GM12891 (cell line): ENCODE results near the gene IKZF1.

Experiments used
- PAX5 ChIP-seq: IDR thresholded peaks from 2 replicates; pipeline ENCODE4 v1.6.1; 2011; ENCODE audit warnings: low read length, moderate library complexity, mild to moderate bottlenecking; ENCODE audit not compliant: insufficient read depth, severe bottlenecking
- POLR2A ChIP-seq: IDR thresholded peaks from 2 replicates; pipeline ENCODE4 v1.6.1; 2011; ENCODE audit warnings: low read depth, low read length, control low read depth
- POLR2AphosphoS5 ChIP-seq: IDR thresholded peaks from 2 replicates; pipeline ENCODE4 v1.6.1; 2011; ENCODE audit warnings: low read depth, low read length, control low read depth
- POU2F2 ChIP-seq: IDR thresholded peaks from 2 replicates; pipeline ENCODE4 v1.6.1; 2011; ENCODE audit warnings: low read depth, mild to moderate bottlenecking, control low read depth, low read length, moderate library complexity
- SPI1 ChIP-seq: IDR thresholded peaks from 2 replicates; pipeline ENCODE4 v1.6.1; 2011; ENCODE audit warnings: low read depth, low read length, control low read depth
- TAF1 ChIP-seq: IDR thresholded peaks from 2 replicates; pipeline ENCODE4 v1.6.1; 2011; ENCODE audit warnings: low read depth, low read length, control low read depth

DNA sequence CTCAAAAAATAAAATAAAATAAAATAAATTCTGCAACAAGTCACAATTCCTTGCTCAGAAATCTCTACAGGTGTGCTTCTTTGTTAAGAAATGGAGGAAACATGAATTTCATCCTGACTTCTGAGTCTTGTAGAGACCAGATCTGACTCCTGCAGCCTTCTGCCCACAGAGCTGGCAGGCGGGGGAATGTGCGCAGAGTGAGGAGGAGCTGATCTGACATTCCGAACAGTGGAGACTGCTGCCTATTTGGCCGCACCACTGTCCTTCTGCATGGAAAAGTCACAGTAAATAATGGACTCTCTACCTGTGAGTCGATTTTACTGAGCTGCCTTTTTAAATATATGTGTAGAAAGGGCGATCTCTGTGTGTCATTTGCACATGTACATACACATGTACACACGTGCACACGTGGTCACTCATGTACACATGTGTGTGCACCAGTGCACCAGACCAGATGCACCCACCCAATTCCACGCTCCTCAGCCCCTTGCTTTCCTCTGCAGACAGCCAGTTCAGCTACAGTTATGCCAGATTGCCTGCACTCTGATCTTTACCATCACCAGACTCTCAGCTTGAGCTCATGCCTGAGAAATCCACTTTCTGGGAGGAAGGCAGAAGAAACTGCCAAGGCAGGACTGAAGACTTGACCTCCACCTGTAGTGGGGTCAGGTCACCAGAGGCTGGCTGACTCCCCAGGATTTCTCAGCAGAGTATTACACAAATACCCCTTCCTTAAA is 54.9 kb downstream of the IKZF1 start:
- TF ChIP-seq POLR2A (no peak), TAF1 (no peak), POLR2AphosphoS5 (no peak), SPI1 (no peak), PAX5 (no peak), POU2F2 (no peak)
